Caco-2 (cell line): ENCODE data around the gene VPS41. TPM values are rescaled to one million over a fixed set of nuclear protein-coding genes. Genes with fewer than 3 reads are reported as not detected.

Source experiments
- BruUV-seq: library from RNA; stranded (reverse); fragments of 400-500 nt; replicated peaks from 2 replicates; lab custom pipeline; 2021; lab: Mats Ljungman, UMichigan
- CTCF ChIA-PET: fragments of 300-600 bp; sonication (Branson Sonifier 250); formaldehyde crosslinking; loops from one replicate; lab custom pipeline; 2022; ENCODE audit warnings: antibody characterized with exemption; lab: Charles Lee
- POLR2A ChIA-PET: fragments of 300-600 bp; sonication (Branson Sonifier 250); formaldehyde crosslinking; loops from one replicate; lab custom pipeline; 2022; ENCODE audit warnings: antibody characterized with exemption; lab: Charles Lee
- DNase-seq, 2 experiments: peaks; one replicate each; pipeline versions ENCODE4 v3.0.0 to v3.0.0-alpha.2; 2020 to 2022
- H3K27me3 ChIP-seq: replicated peaks from 2 replicates; pipeline ENCODE4 v1.6.0; 2011; ENCODE audit warnings: low read length; ENCODE audit not compliant: control insufficient read depth, insufficient read depth
- H3K36me3 ChIP-seq: 2 replicates; pipeline ENCODE4 v1.5.1; 2011; ENCODE audit warnings: low read length; ENCODE audit not compliant: control insufficient read depth, insufficient read depth
- H3K4me1 ChIP-seq: fragments of 250-450 bp; sonication (Bioruptor Pico); 2 replicates; pipeline ENCODE4 v1.5.1; 2020; ENCODE audit warnings: mild to moderate bottlenecking
- H3K4me3 ChIP-seq: 2 replicates; pipeline ENCODE4 v1.5.1; 2011; ENCODE audit warnings: low read depth, mild to moderate bottlenecking, control low read depth, low read length
- H3K9me3 ChIP-seq: fragments of 250-450 bp; sonication (Bioruptor Pico); 2 replicates; pipeline ENCODE4 v1.5.1; 2020; ENCODE audit warnings: mild to moderate bottlenecking, moderate library complexity
- H3K27ac Mint-ChIP-seq: one replicate; pipeline ENCODE4 v1.8.0; 2022; ENCODE audit warnings: mixed read lengths; ENCODE audit not compliant: unreplicated experiment
- H3K27me3 Mint-ChIP-seq: one replicate; pipeline ENCODE4 v1.8.0; 2022; ENCODE audit warnings: mixed read lengths; ENCODE audit not compliant: insufficient read depth, unreplicated experiment
- H3K36me3 Mint-ChIP-seq: one replicate; pipeline ENCODE4 v1.8.0; 2022; ENCODE audit warnings: mild to moderate bottlenecking, mixed read lengths; ENCODE audit not compliant: insufficient read depth, unreplicated experiment
- H3K4me1 Mint-ChIP-seq: one replicate; pipeline ENCODE4 v1.8.0; 2022; ENCODE audit warnings: low read depth, mixed read lengths; ENCODE audit not compliant: unreplicated experiment
- H3K4me3 Mint-ChIP-seq: one replicate; pipeline ENCODE4 v1.8.0; 2022; ENCODE audit warnings: mild to moderate bottlenecking, moderate library complexity, mixed read lengths; ENCODE audit not compliant: unreplicated experiment
- H3K9me3 Mint-ChIP-seq: one replicate; pipeline ENCODE4 v1.8.0; 2022; ENCODE audit warnings: mixed read lengths; ENCODE audit not compliant: unreplicated experiment
- CTCF ChIP-seq, 2 experiments: fragments of 200-600 bp in 1 of 2; IDR thresholded peaks; 1 replicate in 1 of 2; 2 replicates in 1 of 2; pipeline versions ENCODE4 v1.5.1 to v1.8.0; 2011 to 2022; ENCODE audit warnings: antibody characterized with exemption in 1 of 2, control low read depth in 1 of 2, inconsistent platforms in 1 of 2, low read depth in 1 of 2, low read length in 1 of 2, mild to moderate bottlenecking in 1 of 2, moderate library complexity in 1 of 2; ENCODE audit not compliant: insufficient read depth in 1 of 2, severe bottlenecking in 1 of 2, unreplicated experiment in 1 of 2
- intact Hi-C: fragments of 100-400 bp; cut with micrococcal nuclease; formaldehyde crosslinking; loops from one replicate; pipeline ENCODE4 v1.10.0; 2022; ENCODE audit not compliant: unreplicated experiment
- total RNA-seq: library from RNA; stranded (reverse); gene quantifications from 2 replicates; pipeline ENCODE4 v1.2.3, GENCODE V29; 2022

The VPS41 gene
- total RNA-seq, 1 experiment from 2014 or later = 86.9 TPM

DNA sequence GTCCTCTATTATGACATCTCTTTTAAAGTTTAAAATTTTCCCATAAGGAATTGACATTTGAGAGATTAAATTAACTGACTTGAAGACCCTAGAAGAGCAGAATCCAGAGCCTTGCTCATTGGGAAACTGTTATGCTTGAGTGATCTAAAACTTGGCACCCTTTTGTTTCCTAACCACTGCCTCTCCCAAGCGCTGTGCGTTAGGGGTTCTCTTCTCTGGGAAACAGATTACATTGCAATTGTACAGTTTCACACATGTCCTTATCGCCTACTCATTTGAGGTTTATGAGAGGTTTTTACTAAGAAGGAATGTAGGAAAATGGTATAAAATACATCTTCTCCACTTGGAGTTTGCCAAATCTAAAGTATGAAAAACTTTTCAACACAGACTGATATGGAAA lies 151.1 kb downstream of the VPS41 start:
- Mint-ChIP-seq H3K4me3 (no peak overlapping the region), H3K36me3 (peaks cover 17% of the 10 kb centered on the region), H3K27ac (no peak overlapping the region), H3K9me3 (no peaks in the 10 kb centered on the region), H3K27me3 (no peaks in the 10 kb centered on the region), H3K4me1 (no peaks in the 10 kb centered on the region)
- ChIA-PET POLR2A (no interaction called here), CTCF (no interaction called here)
- H3K4me1 ChIP-seq = no peaks in the 10 kb centered on the region
- no peak overlapping the region for H3K4me3 ChIP-seq
- TF ChIP-seq CTCF (IDR thresholded peaks at IDR 0.05; ENCODE audit: insufficient read depth in 1 of 2, low read depth in 1 of 2, low read length in 1 of 2, severe bottlenecking in 1 of 2, unreplicated experiment in 1 of 2) = no peak
- H3K9me3 ChIP-seq = no peaks in the 10 kb centered on the region
- BruUV-seq = no TSS peak
- H3K27me3 ChIP-seq = no peaks in the 10 kb centered on the region
- H3K36me3 ChIP-seq = no peaks in the 10 kb centered on the region; the same call in 1 of the 2 replicates
- intact Hi-C loops = no loop called here
- DNase-seq = no peak

DNA sequence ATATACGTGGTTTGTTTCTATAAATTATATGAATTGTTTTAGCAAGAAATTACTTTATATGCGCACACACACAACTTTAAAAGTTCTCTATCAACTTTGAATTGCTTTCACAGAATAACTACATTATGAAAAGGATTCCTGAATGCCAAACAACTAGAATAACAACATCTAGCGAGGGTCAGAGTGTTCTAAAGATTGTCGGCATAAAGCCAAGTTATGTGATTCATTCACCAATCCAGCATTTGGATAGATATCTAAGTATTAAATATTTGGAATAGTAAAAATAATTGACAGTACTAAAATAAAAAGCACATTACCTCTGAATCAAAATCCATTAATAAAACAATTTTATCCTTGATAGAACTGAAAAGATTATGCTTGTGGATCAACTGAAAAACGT lies 152.5 kb downstream of the VPS41 start:
- no peak overlapping the region for H3K27ac Mint-ChIP-seq
- no peak for TF ChIP-seq CTCF (IDR thresholded peaks at IDR 0.05; ENCODE audit: insufficient read depth in 1 of 2, low read depth in 1 of 2, low read length in 1 of 2, severe bottlenecking in 1 of 2, unreplicated experiment in 1 of 2)
- no peak overlapping the region for H3K4me3 Mint-ChIP-seq
- intact Hi-C loops = no loop called here
- BruUV-seq = no TSS peak
- no peaks in the 10 kb centered on the region for H3K4me1 Mint-ChIP-seq
- no peaks in the 10 kb centered on the region for H3K27me3 Mint-ChIP-seq
- CTCF ChIA-PET = no interaction called here
- H3K4me3 ChIP-seq = no peak overlapping the region
- H3K36me3 Mint-ChIP-seq = peaks cover 11% of the 10 kb centered on the region
- no peaks in the 10 kb centered on the region for H3K4me1 ChIP-seq
- H3K9me3 Mint-ChIP-seq = no peaks in the 10 kb centered on the region
- POLR2A ChIA-PET = no interaction called here
- no peaks in the 10 kb centered on the region; the same call in 1 of the 2 replicates for H3K36me3 ChIP-seq
- no peaks in the 10 kb centered on the region for H3K9me3 ChIP-seq
- no peak for DNase-seq
- no peaks in the 10 kb centered on the region for H3K27me3 ChIP-seq

- no peaks in the 10 kb centered on the region for H3K4me1 ChIP-seq
- Mint-ChIP-seq H3K4me3 (no peak overlapping the region), H3K36me3 (peaks cover 12% of the 10 kb centered on the region), H3K4me1 (no peaks in the 10 kb centered on the region), H3K27me3 (no peaks in the 10 kb centered on the region), H3K9me3 (no peaks in the 10 kb centered on the region), H3K27ac (no peak overlapping the region)
- TF ChIP-seq CTCF (IDR thresholded peaks at IDR 0.05; ENCODE audit: insufficient read depth in 1 of 2, low read depth in 1 of 2, low read length in 1 of 2, severe bottlenecking in 1 of 2, unreplicated experiment in 1 of 2) = no peak
- intact Hi-C loops = no loop called here
- no TSS peak for BruUV-seq
- H3K36me3 ChIP-seq = no peaks in the 10 kb centered on the region; the same call in 1 of the 2 replicates
- no peaks in the 10 kb centered on the region for H3K9me3 ChIP-seq
- H3K4me3 ChIP-seq = no peak overlapping the region
- POLR2A ChIA-PET = no interaction called here
- no peak for DNase-seq
- CTCF ChIA-PET = no interaction called here
- H3K27me3 ChIP-seq = no peaks in the 10 kb centered on the region
Measured at GRCh38 chr7:38753347-38753746, 155.6 kb downstream of the VPS41 start.
